CD4-positive, CD25-positive, alpha-beta regulatory T cell (primary cell): Measurements from ENCODE around the gene MAST3. TPM values are rescaled to one million over a fixed set of nuclear protein-coding genes. Genes with fewer than 3 reads are reported as not detected.
A peak's percentile ranks its signal among the peaks of the same experiment; 100 is the strongest.

ENCODE experiments used
- ATAC-seq, 2 donors: fragments of 150-1000 bp; cut with Tn5 transposase; one replicate each; pipeline ENCODE4 v1.10.0; 2021; ENCODE audit warnings: low read depth in 2 of 2, moderate number of reproducible peaks in 2 of 2, moderate library complexity in 1 of 2
- DNase-seq, 3 donors: peaks; one replicate each; pipeline versions ENCODE4 v3.0.0 to v3.0.0-alpha.2; 2012 to 2022; ENCODE audit warnings: mixed read lengths in 1 of 3
- H3K27ac ChIP-seq: one replicate; pipeline ENCODE4 v1.7.0; 2013; ENCODE audit warnings: mild to moderate bottlenecking, low read length; ENCODE audit not compliant: insufficient read depth, poor library complexity, severe bottlenecking
- H3K27me3 ChIP-seq: one replicate; pipeline ENCODE4 v1.7.0; 2013; ENCODE audit warnings: low read length; ENCODE audit not compliant: control insufficient read depth, insufficient read depth
- H3K36me3 ChIP-seq: one replicate; pipeline ENCODE4 v1.7.0; 2013; ENCODE audit warnings: mild to moderate bottlenecking, low read length, moderate library complexity; ENCODE audit not compliant: control insufficient read depth, insufficient read depth
- H3K4me1 ChIP-seq: 2 replicates; pipeline ENCODE4 v1.7.0; 2013; ENCODE audit warnings: mild to moderate bottlenecking, low read length; ENCODE audit not compliant: insufficient read depth, control insufficient read depth, poor library complexity, severe bottlenecking
- H3K4me3 ChIP-seq: one replicate; pipeline ENCODE4 v1.7.0; 2013; ENCODE audit warnings: low read depth, mild to moderate bottlenecking, low read length, moderate library complexity
- H3K9me3 ChIP-seq, 2 experiments: 1 replicate in 1 of 2; 2 replicates in 1 of 2; pipeline ENCODE4 v1.7.0; 2013; ENCODE audit warnings: low read length in 2 of 2, mild to moderate bottlenecking in 1 of 2, moderate library complexity in 1 of 2; ENCODE audit not compliant: control insufficient read depth in 2 of 2
- H3K27ac Mint-ChIP-seq, 3 donors: one replicate each; pipeline ENCODE4 v1.8.0; 2020 to 2022; ENCODE audit warnings: mild to moderate bottlenecking in 3 of 3, mixed read lengths in 3 of 3, moderate library complexity in 2 of 3
- H3K27me3 Mint-ChIP-seq: one replicate; pipeline ENCODE4 v1.8.0; 2022; ENCODE audit warnings: mild to moderate bottlenecking, mixed read lengths
- H3K36me3 Mint-ChIP-seq: one replicate; pipeline ENCODE4 v1.8.0; 2020; ENCODE audit warnings: mixed read lengths
- H3K4me1 Mint-ChIP-seq, 4 donors: one replicate each; pipeline ENCODE4 v1.8.0; 2020 to 2022; ENCODE audit warnings: mixed read lengths in 4 of 4, mild to moderate bottlenecking in 1 of 4
- H3K4me3 Mint-ChIP-seq, 4 donors: one replicate each; pipeline ENCODE4 v1.8.0; 2020 to 2022; ENCODE audit warnings: mild to moderate bottlenecking in 4 of 4, mixed read lengths in 4 of 4, moderate library complexity in 3 of 4
- H3K9me3 Mint-ChIP-seq, 7 donors: one replicate each; pipeline ENCODE4 v1.8.0; 2020 to 2022; ENCODE audit warnings: mixed read lengths in 7 of 7, mild to moderate bottlenecking in 3 of 7, moderate library complexity in 2 of 7
- polyA plus RNA-seq, 4 donors: library from polyadenylated mRNA; unstranded; fragments of 300-500 nt; fragmentation: Illumina TruSeq; gene quantifications; one replicate each; pipeline ENCODE4 v1.2.3, GENCODE V29; 2021
- total RNA-seq: library from RNA; stranded (reverse); gene quantifications from one replicate; pipeline ENCODE4 v1.2.3, GENCODE V29; 2022

MAST3 gene
- total and polyA plus RNA-seq, 5 donors from 2014 or later: 8.1 to 45.9 (median 8.7) TPM

DNA sequence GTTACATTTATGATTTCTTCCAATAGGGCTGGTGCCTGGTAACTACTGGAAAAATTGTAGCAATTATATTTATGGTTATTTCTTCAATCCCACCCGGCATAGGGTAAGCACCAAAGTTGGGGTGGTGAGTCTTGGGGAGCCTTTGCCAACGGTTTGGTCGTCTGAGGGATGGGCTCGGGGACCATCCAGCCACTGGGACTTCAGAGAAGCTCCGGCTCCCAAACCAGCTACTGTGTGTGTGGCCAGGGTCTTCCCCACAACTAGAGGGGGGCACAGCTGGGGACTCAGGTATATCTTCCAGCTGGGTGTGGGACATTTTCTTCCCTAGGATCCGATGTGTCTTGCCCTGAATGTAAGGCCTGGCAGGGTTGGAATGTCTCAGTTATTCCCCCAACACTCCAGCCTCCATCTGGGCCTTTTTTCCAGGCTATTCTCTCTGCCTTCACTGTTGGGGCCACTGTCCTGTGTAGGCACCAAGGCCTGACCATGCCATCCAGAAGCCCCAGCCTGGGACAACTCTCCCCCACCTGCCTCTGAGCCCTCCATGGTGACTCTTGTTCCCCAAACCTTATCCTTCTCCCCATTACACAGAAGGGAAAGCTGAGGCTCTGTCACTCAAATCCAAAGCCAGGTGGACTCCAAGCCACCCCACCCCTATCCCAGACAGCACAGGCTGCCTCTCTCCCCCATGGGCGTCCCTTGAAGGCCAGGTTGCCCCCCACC is 74.9 kb downstream of the MAST3 start:
- Mint-ChIP-seq H3K4me1 (peaks cover 3 to 25% (median 13%) of the 10 kb centered on the region in 4 donors), H3K27ac (peak overlapping the region; percentile 14 to 87 (median 81)), H3K36me3 (peaks cover 5% of the 10 kb centered on the region), H3K27me3 (no peaks in the 10 kb centered on the region), H3K4me3 (peak overlapping the region; percentile 52 to 69 (median 64)), H3K9me3 (no peaks in the 10 kb centered on the region)
- ATAC-seq (no peak), DNase-seq (no peak)
- Histone ChIP-seq H3K4me3 (no peak overlapping the region), H3K4me1 (peaks cover 8% of the 10 kb centered on the region), H3K36me3 (peaks cover 3% of the 10 kb centered on the region), H3K27me3 (no peaks in the 10 kb centered on the region), H3K27ac (no peak overlapping the region), H3K9me3 (no peaks in the 10 kb centered on the region)

DNA sequence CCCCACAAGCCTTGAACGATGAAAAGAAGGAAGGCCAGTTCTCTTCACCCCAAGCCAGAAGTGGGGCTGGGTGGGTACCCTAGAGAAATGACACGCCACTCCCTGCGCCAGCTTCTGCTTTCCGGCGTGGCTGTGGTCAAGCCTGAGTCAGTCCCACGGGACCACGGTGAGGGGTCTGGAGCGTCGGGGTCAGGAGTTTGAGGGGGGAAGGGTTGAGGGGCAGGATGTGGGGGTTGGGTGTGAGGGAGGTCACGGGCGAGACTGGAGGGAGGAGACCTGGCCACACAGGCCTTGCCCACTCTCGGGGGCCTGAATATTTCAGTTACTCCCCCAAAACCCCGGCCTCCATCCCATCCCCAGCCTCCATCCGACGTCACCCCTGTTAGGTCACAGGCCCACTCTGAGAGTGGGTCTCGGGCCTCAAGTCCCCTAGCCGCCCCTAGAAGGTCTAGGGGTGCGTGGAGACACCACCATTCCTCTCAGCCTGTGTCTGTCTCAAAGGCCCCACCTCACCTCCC is 75.5 kb downstream of the MAST3 start:
- Histone ChIP-seq H3K27me3 (no peaks in the 10 kb centered on the region), H3K36me3 (no peaks in the 10 kb centered on the region), H3K27ac (peak overlapping the region; percentile 61), H3K9me3 (no peaks in the 10 kb centered on the region), H3K4me3 (no peak overlapping the region), H3K4me1 (peaks cover 8% of the 10 kb centered on the region)
- Mint-ChIP-seq H3K27me3 (no peaks in the 10 kb centered on the region), H3K36me3 (peaks cover 2% of the 10 kb centered on the region), H3K4me3 (peak overlapping the region; percentile 63 to 94 (median 90)), H3K9me3 (no peaks in the 10 kb centered on the region), H3K4me1 (peaks cover 2 to 22% (median 11%) of the 10 kb centered on the region in 4 donors), H3K27ac (peak overlapping the region in 2 of 3 donors; percentile 87 to 93)
- DNase-seq (no peak), ATAC-seq (peak; percentile 3 to 6)

DNA sequence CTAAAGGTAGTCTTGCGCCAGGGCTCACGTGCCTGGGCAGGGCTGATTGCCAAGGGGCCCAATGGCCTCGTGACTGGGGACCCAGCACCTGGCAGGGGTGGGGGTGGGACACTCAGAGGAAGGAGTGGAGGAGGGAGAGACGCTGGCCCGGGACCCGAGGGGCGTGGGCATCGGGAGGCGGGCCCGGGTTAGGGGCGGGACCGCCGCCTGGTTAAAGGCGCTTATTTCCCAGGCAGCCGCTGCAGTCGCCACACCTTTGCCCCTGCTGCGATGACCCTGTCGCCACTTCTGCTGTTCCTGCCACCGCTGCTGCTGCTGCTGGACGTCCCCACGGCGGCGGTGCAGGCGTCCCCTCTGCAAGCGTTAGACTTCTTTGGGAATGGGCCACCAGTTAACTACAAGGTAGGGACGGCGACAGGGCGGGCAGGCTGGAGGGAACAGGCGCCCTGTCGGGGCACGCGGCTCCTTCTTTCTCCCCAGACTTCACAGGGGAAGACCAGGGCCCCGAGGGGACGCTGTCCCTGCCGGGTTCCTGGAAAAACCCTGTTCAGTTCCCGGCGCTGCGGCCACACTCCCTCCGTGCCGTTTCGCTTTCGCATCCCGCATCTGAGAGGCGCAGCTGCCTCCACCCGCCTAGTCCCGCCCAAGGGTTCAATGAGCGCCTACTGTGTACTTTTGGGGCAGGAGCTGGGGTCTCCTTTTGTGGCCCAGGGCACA is 76.2 kb downstream of the MAST3 start, which contains the start of gene IFI30:
TSS of gene IFI30 (plus strand) at position 242 of the 717 bp plus-strand sequence. CDS start at position 271, 29 bp downstream.
- peak; percentile 60 to 78 (median 60) for DNase-seq
- peak; percentile 65 to 66 for ATAC-seq
- Histone ChIP-seq H3K27ac (peak within 1 kb of the TSS; percentile 61), H3K27me3 (no peaks in the 10 kb centered on the region), H3K4me3 (peak within 1 kb of the TSS; percentile 57), H3K36me3 (no peaks in the 10 kb centered on the region), H3K4me1 (peaks cover 8% of the 10 kb centered on the region), H3K9me3 (no peaks in the 10 kb centered on the region)
- Mint-ChIP-seq H3K36me3 (no peaks in the 10 kb centered on the region), H3K4me3 (peak within 1 kb of the TSS; percentile 89 to 97 (median 92)), H3K4me1 (peaks cover 0 to 21% (median 10%) of the 10 kb centered on the region in 4 donors), H3K27me3 (no peaks in the 10 kb centered on the region), H3K9me3 (no peaks in the 10 kb centered on the region), H3K27ac (peak within 1 kb of the TSS; percentile 56 to 93 (median 87))

DNA sequence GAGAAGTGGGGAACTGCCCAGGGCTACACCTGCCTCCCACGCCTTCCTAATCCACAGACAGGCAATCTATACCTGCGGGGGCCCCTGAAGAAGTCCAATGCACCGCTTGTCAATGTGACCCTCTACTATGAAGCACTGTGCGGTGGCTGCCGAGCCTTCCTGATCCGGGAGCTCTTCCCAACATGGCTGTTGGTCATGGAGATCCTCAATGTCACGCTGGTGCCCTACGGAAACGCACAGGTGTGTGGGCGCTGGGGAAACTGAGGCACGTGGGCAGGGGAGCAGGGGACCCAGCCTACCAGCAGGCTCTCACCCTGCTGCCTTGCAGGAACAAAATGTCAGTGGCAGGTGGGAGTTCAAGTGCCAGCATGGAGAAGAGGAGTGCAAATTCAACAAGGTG is 77.4 kb downstream of the MAST3 start:
- no peak for DNase-seq
- Mint-ChIP-seq H3K4me3 (peak overlapping the region in 3 of 4 donors; percentile 3 to 94 (median 89)), H3K36me3 (no peaks in the 10 kb centered on the region), H3K4me1 (peaks cover 0 to 21% (median 10%) of the 10 kb centered on the region in 4 donors), H3K27me3 (no peaks in the 10 kb centered on the region), H3K9me3 (no peaks in the 10 kb centered on the region), H3K27ac (no peak overlapping the region)
- no peak for ATAC-seq
- Histone ChIP-seq H3K4me3 (no peak overlapping the region), H3K9me3 (no peaks in the 10 kb centered on the region), H3K27me3 (no peaks in the 10 kb centered on the region), H3K4me1 (peaks cover 8% of the 10 kb centered on the region), H3K36me3 (no peaks in the 10 kb centered on the region), H3K27ac (no peak overlapping the region)

DNA sequence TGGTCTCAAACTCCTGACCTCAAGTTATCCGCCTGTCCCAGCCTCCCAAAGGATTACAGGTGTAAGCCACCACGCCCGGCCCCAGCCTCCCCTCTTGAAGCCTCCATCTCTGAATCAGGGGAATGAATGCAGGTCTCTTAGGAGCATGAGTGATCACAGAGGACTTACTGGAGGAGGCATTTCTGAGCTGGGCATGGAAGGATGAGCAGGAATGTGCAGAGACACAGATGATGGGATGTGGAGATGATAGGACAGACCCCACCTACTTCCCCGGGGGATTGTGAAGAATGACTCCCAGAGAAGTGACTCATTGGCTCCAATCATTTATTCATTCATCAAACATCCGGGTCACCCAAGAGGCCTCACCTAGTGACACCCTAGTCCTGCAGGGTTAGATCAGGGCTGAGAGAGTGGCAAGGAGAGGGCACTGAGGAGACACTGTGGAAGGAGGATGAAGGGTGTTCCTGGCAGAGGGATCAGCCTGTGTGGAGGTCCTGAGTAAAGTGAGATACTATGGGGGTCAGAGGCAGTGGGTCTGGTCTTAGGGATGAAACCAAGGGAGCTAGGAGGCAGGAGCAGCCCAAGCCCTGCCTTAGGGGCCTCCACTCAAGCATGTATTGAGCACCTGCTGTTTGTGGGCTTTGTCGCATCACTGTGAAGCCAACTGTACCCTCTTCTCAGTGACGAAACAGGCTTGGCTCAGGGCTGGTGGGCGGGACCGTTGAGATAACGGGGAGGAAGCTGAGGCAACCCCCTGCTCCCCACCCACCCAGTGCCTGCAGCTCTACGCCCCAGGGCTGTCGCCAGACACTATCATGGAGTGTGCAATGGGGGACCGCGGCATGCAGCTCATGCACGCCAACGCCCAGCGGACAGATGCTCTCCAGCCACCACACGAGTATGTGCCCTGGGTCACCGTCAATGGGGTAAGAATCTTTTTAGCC is 79.1 kb downstream of the MAST3 start:
- Histone ChIP-seq H3K4me3 (no peak overlapping the region), H3K9me3 (no peaks in the 10 kb centered on the region), H3K27ac (no peak overlapping the region), H3K36me3 (no peaks in the 10 kb centered on the region), H3K4me1 (peaks cover 8% of the 10 kb centered on the region), H3K27me3 (no peaks in the 10 kb centered on the region)
- ATAC-seq: no peak
- Mint-ChIP-seq H3K4me1 (peaks cover 0 to 19% (median 10%) of the 10 kb centered on the region in 4 donors), H3K4me3 (peak overlapping the region in 3 of 4 donors; percentile 37 to 68 (median 43)), H3K9me3 (no peaks in the 10 kb centered on the region), H3K27ac (no peak overlapping the region), H3K27me3 (no peaks in the 10 kb centered on the region), H3K36me3 (no peaks in the 10 kb centered on the region)
- DNase-seq: no peak

DNA sequence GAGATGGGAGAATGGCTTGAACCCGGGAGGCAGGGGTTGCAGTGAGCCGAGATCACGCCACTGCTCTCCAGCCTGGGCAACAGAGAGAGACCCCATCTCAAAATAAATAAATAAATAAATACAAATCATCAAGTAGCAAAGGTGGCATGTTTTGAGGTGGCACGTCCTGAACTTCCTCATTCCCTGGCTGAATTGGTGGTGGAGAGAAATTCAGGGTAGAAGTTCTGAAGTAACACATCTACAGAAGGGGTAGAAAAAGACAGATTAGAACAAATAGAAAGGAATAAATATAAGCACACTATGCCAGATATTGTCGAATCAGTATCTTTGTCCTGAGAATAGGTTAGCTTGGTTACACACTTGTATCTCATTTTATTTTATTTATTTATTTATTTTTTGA is 82.4 kb downstream of the MAST3 start:
- DNase-seq: no peak
- Histone ChIP-seq H3K4me1 (no peaks in the 10 kb centered on the region), H3K9me3 (no peaks in the 10 kb centered on the region), H3K36me3 (no peaks in the 10 kb centered on the region), H3K27me3 (no peaks in the 10 kb centered on the region), H3K27ac (no peak overlapping the region), H3K4me3 (no peak overlapping the region)
- no peaks in the 10 kb centered on the region for H3K9me3 Mint-ChIP-seq
- H3K36me3 Mint-ChIP-seq: no peaks in the 10 kb centered on the region
- no peak overlapping the region for H3K27ac Mint-ChIP-seq
- H3K27me3 Mint-ChIP-seq: no peaks in the 10 kb centered on the region
- ATAC-seq: no peak
- H3K4me1 Mint-ChIP-seq: peaks cover 0 to 4% (median 1%) of the 10 kb centered on the region in 4 donors
- H3K4me3 Mint-ChIP-seq: no peak overlapping the region

DNA sequence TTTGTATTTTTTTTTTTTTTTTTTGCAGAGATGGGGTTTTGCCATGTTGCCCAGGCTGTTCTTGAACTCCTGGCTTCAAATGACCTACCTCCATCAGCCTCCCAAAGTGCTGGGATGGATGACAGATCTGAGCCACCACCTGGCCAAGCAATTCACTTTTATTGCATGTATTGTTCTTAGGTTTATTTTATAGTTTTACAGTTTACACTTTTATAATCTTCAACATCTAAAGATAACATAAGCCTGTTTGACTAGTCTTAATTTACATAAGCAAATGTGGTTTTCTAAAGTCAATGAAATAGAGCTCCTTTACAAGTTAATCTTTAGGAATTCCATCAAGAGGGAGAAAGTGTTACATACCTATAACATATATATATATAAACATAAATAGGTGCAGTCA is 86.0 kb downstream of the MAST3 start:
- H3K9me3 Mint-ChIP-seq: no peaks in the 10 kb centered on the region
- ATAC-seq: no peak
- Histone ChIP-seq H3K36me3 (no peaks in the 10 kb centered on the region), H3K27ac (no peak overlapping the region), H3K4me3 (no peak overlapping the region), H3K4me1 (no peaks in the 10 kb centered on the region), H3K9me3 (no peaks in the 10 kb centered on the region), H3K27me3 (no peaks in the 10 kb centered on the region)
- H3K4me1 Mint-ChIP-seq: no peaks in the 10 kb centered on the region
- no peaks in the 10 kb centered on the region for H3K36me3 Mint-ChIP-seq
- H3K27ac Mint-ChIP-seq: no peak overlapping the region
- DNase-seq: no peak
- H3K27me3 Mint-ChIP-seq: no peaks in the 10 kb centered on the region
- H3K4me3 Mint-ChIP-seq: peak overlapping the region in 1 of 4 donors; percentile 27
